ENCODE data around the gene CWC22.
"Not testable (repeated sequence)": the region's sequence is repeated elsewhere in the genome, so short reads cannot be mapped to it uniquely, and the experiment has no call there.

Gene CWC22

DNA sequence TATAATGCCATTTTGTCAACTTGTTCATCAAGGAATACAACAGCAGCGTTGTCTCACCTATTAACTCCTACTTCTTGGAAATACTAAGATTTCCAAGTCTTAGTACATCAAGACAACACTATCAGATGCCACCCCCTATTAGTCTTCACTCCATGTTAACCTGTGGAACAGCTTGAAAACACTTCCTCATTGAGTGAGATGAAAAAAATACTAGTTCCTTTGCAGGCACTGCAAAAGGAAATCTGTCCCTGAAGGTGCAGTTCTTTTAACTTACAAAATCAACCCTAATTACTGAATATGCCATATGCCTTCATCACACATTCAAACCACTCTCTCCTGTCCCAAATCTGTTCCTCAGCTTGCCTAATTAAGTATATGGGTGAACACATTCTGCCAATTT is 4.0 kb downstream of the CWC22 start:
- DNase-seq (ENCODE audit: low spot score), result no peak

- DNase-seq (ENCODE audit: low spot score), result no peak
Observed at GRCh38 chr2:180002198-180002770, 4.8 kb downstream of the CWC22 start.

DNA sequence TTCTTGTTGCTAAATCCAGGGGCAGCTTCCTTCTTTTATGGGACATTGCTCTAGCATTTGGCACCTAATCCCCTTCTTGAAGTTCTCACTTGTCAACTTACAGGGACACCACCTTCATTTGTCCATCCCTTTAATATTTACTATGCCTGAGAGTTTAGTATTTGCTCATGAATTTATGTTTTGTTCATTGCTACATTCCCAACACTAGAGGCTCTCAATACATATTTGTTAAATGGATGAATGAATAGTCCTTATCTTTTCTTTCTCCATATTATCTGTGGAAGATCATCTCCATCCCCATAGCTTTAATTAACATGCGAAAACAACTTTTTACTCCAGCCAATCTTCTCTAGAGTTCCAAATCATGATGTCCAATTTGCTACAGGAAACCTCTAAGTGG is 5.4 kb downstream of the CWC22 start:
- no peak for DNase-seq (ENCODE audit: low spot score)

GRCh38 chr2:180000434-180000833 is 6.7 kb downstream of the CWC22 start:
- no peak for DNase-seq (ENCODE audit: low spot score)

- no peak for DNase-seq (ENCODE audit: low spot score)
Observed at GRCh38 chr2:179999000-179999399, 8.1 kb downstream of the CWC22 start.

DNA sequence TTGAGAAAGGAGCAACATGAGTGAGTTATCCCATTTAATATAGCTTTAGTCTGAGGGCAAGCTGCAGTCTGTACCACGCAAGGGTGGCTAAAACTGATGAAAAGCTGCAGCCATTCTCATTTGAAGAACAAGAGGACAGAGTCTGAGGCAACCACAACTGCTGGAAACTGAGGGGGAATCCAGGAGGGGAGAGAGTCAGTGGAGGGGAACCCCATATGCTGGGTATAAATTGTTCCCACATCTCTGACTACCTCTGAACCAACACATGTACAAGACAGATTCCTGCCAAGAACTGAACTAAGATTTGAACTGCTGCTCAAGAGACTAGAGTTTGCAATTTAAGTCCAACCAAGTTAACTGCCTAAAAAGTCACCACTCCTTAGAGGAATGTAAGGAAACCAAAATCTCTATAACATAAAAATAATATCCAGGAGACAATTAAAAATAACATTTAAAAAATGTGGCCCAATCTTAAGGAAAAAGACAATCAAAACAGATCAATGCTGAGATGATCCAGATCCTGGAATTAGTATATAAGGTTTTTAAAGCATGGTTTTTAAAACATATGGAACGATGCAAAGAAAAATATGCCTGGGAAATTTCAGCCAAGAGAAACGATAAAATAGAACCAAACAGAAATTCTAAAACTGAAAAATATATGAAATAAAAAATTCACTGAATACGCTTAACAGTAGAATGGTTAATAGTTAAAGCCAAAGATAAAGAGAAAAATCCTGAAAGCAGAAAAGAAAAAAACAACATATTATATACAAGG is 11.2 kb downstream of the CWC22 start:
- DNase-seq (ENCODE audit: low spot score), result no peak

DNA sequence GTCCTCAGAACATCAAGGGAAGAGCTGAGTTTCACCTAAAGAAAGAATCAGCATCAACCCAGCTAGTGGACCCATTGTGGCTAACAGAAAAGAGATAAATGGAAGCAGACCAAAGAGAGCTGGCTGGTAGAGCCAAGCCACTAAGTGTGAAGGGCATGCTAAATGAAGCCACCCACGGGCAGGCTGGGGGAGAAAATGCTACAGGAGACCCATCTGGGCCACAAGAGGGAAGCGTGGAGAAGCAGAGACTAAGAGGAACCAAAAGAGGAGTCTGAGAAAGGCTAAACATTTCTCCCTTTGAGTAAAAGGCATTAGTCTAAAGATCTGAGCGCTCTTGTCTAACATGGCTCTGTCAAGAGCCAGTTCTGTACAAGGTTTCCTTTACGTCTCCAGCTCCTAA is 15.8 kb downstream of the CWC22 start:
- peak; percentile 22 for DNase-seq (ENCODE audit: low spot score)

- DNase-seq (ENCODE audit: low spot score), result no peak
Observed at GRCh38 chr2:179990676-179991317, 16.3 kb downstream of the CWC22 start.

DNA sequence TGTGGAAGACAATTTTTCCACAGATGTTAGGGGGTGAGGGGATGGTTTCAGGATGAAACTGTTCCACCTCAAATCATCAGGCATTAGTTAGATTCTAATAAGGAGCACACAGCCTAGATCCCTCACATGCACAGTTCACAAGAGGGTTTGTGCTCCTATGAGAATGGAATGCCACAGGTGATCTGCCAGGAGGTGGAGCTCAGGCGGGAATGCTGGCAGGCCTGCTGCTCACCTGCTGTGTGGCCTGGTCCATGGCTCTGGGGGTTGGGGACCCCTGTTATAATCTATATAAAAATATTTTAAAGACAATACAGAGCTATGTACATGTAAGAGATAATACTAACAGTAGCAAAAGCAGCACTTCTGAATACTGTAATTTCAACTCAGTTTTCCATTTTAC is 19.2 kb downstream of the CWC22 start:
- DNase-seq (ENCODE audit: low spot score), result no peak

GRCh38 chr2:179985163-179985820 is 21.8 kb downstream of the CWC22 start:
- no peak for DNase-seq (ENCODE audit: low spot score)

DNA sequence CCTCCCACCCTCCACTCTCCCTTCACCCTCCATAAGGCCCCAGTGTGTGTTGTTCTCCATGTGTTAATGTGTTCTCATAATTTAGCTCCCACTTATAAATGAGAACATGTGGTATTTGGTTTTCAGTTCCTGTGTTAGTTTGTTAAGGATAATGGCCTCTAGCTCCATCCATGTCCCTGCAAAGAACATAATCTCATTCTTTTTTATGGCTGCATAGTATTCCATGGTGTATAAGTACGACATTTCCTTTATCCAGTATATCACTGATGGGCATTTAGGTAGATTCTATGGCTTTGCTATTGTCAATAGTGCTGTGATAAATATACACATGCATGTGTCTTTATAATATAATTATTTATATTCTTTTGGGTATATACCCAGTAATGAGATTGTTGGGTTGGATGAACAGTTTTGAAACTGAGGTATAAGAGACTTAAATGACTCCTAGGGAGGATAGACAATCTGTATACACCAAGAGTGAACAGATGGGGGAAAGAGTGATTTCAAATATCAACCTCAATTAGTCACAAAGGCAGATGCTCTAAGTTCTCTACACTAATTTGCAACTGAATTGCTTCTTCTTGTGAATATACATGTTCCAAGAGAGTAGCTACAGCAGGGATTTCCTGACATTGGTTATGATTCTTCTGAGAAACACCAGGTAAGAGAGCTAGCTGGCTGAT is 23.7 kb downstream of the CWC22 start:
- DNase-seq (ENCODE audit: low spot score), result no peak

DNA sequence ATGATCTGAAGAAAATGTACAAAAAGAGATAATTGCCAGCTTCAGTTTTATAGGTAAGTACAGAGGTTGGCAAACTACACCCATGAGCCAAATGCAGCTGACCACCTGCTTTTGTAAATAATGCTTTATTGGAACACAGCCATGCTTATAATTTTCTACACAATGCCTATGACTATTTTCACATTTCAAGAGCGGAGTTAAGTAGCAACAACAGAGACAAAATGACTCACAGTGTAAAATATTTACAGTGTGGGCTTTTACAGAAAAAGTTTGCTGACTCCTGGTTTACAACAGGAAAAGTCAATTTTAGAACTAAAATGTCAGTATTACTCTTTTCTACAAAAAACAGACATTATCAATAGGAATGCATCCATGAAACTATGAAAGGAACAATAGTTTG is 26.0 kb downstream of the CWC22 start:
- DNase-seq (ENCODE audit: low spot score), result no peak

- DNase-seq (ENCODE audit: low spot score), result no peak
Observed at GRCh38 chr2:179974761-179975160, 32.3 kb downstream of the CWC22 start.

DNA sequence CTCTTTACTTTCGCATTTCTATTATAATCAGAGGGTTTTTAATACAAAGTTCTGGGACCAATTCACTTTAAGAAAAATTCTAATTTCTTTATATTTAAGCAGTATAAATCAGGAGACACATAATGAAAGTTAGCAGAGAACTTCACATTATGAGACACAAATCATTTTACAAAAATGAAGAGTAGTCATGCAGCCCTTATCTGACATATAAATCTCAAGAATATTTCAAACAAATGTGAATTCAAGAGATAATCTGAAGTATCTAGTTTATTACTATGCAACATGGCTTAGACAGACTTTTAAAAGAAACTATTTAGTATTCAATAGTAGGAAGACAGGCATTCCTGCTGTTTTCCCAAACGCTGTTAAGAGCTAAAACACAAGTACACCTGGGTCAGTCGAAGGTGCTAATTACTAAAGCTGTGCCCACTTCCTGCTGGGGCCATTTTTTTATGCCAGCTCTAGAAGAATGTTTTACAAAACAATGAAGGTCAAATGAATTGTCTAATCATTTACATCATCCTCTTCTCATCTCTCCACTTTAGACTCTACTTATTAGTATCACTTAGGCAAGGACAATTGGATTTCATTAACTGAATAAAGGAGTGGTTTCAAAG is 40.2 kb downstream of the CWC22 start:
- DNase-seq (ENCODE audit: low spot score), result no peak

DNA sequence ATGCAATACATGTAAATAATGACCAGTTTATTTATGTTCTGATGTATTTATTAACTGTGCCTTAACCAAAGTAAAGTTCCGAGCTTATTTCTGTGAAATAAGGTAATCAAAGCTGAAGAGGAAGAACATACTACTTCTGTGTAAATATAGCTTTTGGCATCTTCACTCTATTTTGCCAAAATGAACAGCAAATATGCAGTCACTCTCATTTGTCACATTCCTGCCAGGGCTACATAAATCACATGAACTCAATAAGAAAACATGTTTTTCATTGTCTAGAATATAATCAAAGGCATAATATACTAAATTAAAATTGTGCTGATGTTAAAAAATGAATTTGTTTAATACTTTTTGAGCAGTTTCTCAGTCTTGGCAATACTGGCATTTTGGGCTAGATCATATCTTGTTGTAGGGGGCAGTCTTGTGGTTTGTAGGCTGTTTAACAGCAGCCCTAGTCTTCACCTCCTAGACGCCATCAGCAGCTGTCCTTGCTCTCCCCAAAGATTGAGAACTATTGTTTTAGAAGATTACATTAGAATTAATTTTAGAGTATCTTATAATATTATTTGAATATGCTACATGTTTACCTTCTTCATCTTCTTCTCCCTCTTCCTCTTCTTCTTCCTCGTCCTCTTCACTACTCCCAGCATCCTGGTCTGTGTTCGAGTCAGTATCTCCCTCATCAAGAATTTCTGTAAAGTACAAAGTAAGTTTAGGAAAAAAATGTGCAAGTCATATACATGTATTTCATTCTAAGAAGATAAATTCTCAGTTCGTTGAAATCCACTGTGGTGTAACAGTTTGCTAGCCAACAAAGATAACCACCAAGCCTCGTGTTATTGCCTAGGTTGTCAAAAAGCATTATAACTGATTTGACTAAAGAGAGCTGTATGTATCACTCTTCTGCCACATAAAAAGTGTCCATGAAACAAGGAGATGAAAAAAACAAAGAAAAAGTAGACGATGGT is 41.5 kb downstream of the CWC22 start:
- no peak for DNase-seq (ENCODE audit: low spot score)

DNA sequence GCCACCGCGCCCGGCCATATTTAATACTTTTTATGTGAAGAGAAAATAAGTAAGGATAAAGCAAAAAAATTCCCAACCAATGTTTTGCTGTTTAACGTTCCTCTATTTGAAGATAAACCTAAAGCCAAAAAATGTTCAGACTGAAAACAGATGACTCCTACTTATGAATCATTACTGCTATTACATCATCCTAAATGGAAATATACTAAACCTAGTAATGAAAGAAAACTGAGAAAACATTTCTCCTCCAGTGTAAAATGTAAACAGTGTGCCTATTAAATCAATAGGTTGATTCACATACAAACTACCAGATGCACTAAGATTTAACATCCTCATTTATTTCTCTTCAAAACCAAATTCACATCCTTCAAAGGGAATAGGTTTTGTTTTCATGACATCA is 43.5 kb downstream of the CWC22 start:
- peak; percentile 66 for DNase-seq (ENCODE audit: low spot score)

- not testable (repeated sequence) for DNase-seq (ENCODE audit: low spot score)
Observed at GRCh38 chr2:179958251-179958650, 48.8 kb downstream of the CWC22 start.

- no peak for DNase-seq (ENCODE audit: low spot score)
Observed at GRCh38 chr2:179954026-179954425, 53.1 kb downstream of the CWC22 start.

DNA sequence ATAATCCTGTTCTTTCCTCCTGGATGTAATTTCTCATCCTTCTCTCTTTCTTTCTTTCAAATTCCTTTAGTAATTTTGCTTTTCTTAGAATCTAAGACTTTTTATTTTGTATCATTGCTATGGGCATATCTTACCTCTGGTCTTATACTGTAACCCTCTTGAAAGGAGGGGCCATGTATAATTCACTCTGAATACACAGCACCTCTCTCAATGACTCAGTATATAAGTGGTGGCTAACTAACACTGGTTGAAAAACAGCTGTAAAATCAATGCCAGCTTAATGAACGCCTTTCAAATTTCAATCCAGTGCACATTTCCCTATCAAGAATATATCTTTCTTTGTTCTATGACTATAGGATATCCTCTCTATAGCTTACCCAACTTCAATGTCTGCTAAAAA is 53.7 kb downstream of the CWC22 start:
- no peak for DNase-seq (ENCODE audit: low spot score)

- DNase-seq (ENCODE audit: low spot score), result no peak
Observed at GRCh38 chr2:179952658-179953057, 54.4 kb downstream of the CWC22 start.

- no peak for DNase-seq (ENCODE audit: low spot score)
Observed at GRCh38 chr2:179951680-179952079, 55.4 kb downstream of the CWC22 start.

All from AG08395 (cell line).